ENCODE data around the gene ZNF367. TPM values are rescaled to one million over a fixed set of nuclear protein-coding genes. Genes with fewer than 3 reads are reported as not detected.
A peak's percentile ranks its signal among the peaks of the same experiment; 100 is the strongest.

Gene ZNF367
- total and polyA plus RNA-seq, 9 of the 15 experiments (the other 6 are each of a cell fraction or from before 2014, with no cell fraction given) = 2.7 to 14.4 (median 10.0) TPM

DNA sequence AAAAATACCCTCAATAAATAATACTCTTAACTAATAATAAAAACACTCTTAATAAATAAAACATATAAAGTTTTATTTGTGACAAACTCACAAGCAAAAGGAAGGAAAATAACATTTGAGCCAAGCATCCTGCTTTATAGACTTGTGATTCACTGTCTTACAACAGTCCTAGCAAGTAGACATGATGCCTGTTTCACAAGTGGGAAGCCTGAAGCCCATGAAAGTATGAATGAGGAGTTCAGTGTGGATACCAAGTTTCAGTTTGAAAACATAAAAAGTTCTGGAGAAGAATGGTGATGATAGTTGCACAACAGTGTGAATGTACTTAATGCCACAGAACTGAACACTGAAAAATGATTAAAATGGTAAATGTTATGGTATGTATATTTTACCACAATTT lies 42.7 kb upstream of the ZNF367 start:
- H3K9me3 ChIP-seq (replicated peaks; ENCODE audit: control insufficient read depth, insufficient read depth, low read depth, low read length) = no peaks in the 10 kb centered on the region
- no peak overlapping the region for H3K27ac ChIP-seq (ENCODE audit: extremely low read depth, low read depth, low read length)
- H3K4me3 ChIP-seq = no peak overlapping the region
- H3K27me3 ChIP-seq (ENCODE audit: control insufficient read depth in 2 of 2, insufficient read depth in 2 of 2, low read length in 2 of 2) = no peaks in the 10 kb centered on the region
- H3K79me2 ChIP-seq (ENCODE audit: control insufficient read depth, insufficient read depth, low read length) = no peaks in the 10 kb centered on the region
- H3K9me1 ChIP-seq (ENCODE audit: control insufficient read depth, insufficient read depth, low read length) = no peaks in the 10 kb centered on the region
- ChIA-PET CTCF (ENCODE audit: low intra/inter-chr PET ratio) (no interaction called here), POLR2A (no interaction called here)
- TF ChIP-seq ZNF23 (CRISPR knock-in tag; IDR thresholded peaks at IDR 0.05) = no peak
- TF ChIP-seq, protein P1, sequence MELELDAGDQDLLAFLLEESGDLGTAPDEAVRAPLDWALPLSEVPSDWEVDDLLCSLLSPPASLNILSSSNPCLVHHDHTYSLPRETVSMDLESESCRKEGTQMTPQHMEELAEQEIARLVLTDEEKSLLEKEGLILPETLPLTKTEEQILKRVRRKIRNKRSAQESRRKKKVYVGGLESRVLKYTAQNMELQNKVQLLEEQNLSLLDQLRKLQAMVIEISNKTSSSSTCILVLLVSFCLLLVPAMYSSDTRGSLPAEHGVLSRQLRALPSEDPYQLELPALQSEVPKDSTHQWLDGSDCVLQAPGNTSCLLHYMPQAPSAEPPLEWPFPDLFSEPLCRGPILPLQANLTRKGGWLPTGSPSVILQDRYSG (tag; conservative IDR thresholded peaks at IDR 0.05; ENCODE audit: low read depth) = no peak
- TF ChIP-seq CEBPB (tag; IDR thresholded peaks at IDR 0.05) = peak; percentile 24; the same call in 1 of the 2 replicates
- no peak for FAIRE-seq
- no peaks in the 10 kb centered on the region; a peak in 1 of 5 replicates for H3K4me1 ChIP-seq (replicated peaks in 1 of 2; ENCODE audit: control insufficient read depth in 2 of 2, insufficient read depth in 2 of 2, low read length in 2 of 2)
- no peak overlapping the region for H3K4me2 ChIP-seq (ENCODE audit: insufficient read depth, low read length)
- intact Hi-C loops (cut with micrococcal nuclease) (no loop called here), in situ Hi-C loops (cut with MboI) (no loop called here)
- no peaks in the 10 kb centered on the region for H4K20me1 ChIP-seq (replicated peaks; ENCODE audit: control insufficient read depth, insufficient read depth, low read length)
- DNase-seq (ENCODE audit: extremely low read depth in 1 of 4, low spot score in 3 of 4) = no peak
- no peak overlapping the region for H3K9ac ChIP-seq (ENCODE audit: insufficient read depth in 1 of 2, low read depth in 2 of 2, low read length in 2 of 2)
- no peak for ATAC-seq
- H2AFZ ChIP-seq (ENCODE audit: low read depth, low read length) = no peak overlapping the region
- BruUV-seq (replicated peaks) = no TSS peak
- H3K36me3 ChIP-seq (ENCODE audit: control insufficient read depth, insufficient read depth, low read length) = no peaks in the 10 kb centered on the region

DNA sequence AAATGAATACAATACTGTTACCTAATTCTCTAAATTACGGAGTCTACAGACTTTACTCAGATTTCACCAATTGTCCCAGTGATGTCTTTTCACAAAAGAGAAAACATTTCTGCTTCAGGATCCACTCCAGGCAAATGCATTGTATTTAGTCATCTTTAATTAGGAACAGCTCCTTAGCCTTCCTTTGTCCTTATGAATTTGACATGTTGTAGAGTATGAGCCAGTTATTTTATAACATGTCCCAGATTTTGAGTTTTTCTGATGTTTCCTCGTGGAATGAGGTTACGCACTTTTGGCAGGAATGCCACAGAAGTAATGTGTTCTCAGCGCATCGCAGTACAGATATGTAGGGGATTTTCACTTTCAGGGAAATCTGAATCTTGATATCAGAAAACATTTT lies 42.3 kb upstream of the ZNF367 start:
- in situ Hi-C loops (cut with MboI) = no loop called here
- H3K36me3 ChIP-seq (ENCODE audit: control insufficient read depth, insufficient read depth, low read length) = no peaks in the 10 kb centered on the region
- no peak overlapping the region for H3K27ac ChIP-seq (ENCODE audit: extremely low read depth, low read depth, low read length)
- WGBS (ENCODE audit: insufficient coverage, low coverage, missing lambda C conversion rate) = 68% methylated on average over 5 of the region's 5 CpGs
- no peak for FAIRE-seq
- DNase-seq (ENCODE audit: extremely low read depth in 1 of 4, low spot score in 3 of 4) = no peak
- ChIA-PET CTCF (ENCODE audit: low intra/inter-chr PET ratio) (no interaction called here), POLR2A (no interaction called here)
- no peaks in the 10 kb centered on the region for H3K79me2 ChIP-seq (ENCODE audit: control insufficient read depth, insufficient read depth, low read length)
- H3K9me1 ChIP-seq (ENCODE audit: control insufficient read depth, insufficient read depth, low read length) = no peaks in the 10 kb centered on the region
- no peak for ATAC-seq
- H3K4me3 ChIP-seq = no peak overlapping the region
- H3K27me3 ChIP-seq (ENCODE audit: control insufficient read depth in 2 of 2, insufficient read depth in 2 of 2, low read length in 2 of 2) = no peaks in the 10 kb centered on the region
- no peaks in the 10 kb centered on the region for H4K20me1 ChIP-seq (replicated peaks; ENCODE audit: control insufficient read depth, insufficient read depth, low read length)
- no peak overlapping the region for H3K9ac ChIP-seq (ENCODE audit: insufficient read depth in 1 of 2, low read depth in 2 of 2, low read length in 2 of 2)
- BruUV-seq (replicated peaks) = no TSS peak
- H2AFZ ChIP-seq (ENCODE audit: low read depth, low read length) = no peak overlapping the region
- H3K9me3 ChIP-seq (replicated peaks; ENCODE audit: control insufficient read depth, insufficient read depth, low read depth, low read length) = no peaks in the 10 kb centered on the region
- TF ChIP-seq, protein P2, sequence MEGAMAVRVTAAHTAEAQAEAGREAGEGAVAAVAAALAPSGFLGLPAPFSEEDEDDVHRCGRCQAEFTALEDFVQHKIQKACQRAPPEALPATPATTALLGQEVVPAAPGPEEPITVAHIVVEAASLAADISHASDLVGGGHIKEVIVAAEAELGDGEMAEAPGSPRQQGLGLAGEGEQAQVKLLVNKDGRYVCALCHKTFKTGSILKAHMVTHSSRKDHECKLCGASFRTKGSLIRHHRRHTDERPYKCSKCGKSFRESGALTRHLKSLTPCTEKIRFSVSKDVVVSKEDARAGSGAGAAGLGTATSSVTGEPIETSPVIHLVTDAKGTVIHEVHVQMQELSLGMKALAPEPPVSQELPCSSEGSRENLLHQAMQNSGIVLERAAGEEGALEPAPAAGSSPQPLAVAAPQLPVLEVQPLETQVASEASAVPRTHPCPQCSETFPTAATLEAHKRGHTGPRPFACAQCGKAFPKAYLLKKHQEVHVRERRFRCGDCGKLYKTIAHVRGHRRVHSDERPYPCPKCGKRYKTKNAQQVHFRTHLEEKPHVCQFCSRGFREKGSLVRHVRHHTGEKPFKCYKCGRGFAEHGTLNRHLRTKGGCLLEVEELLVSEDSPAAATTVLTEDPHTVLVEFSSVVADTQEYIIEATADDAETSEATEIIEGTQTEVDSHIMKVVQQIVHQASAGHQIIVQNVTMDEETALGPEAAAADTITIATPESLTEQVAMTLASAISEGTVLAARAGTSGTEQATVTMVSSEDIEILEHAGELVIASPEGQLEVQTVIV (CRISPR knock-in tag; IDR thresholded peaks at IDR 0.05; ENCODE audit: borderline replicate concordance) = no peak
- TF ChIP-seq, protein P3, sequence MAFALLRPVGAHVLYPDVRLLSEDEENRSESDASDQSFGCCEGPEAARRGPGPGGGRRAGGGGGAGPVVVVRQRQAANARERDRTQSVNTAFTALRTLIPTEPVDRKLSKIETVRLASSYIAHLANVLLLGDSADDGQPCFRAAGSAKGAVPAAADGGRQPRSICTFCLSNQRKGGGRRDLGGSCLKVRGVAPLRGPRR (CRISPR knock-in tag; IDR thresholded peaks at IDR 0.05) = no peak
- TF ChIP-seq JUNB (CRISPR knock-in tag; conservative IDR thresholded peaks at IDR 0.05) (no peak), MTA1 (IDR thresholded peaks at IDR 0.05; ENCODE audit: borderline replicate concordance) (no peak), RFX1 (IDR thresholded peaks at IDR 0.05) (no peak), ZNF197 (CRISPR knock-in tag; IDR thresholded peaks at IDR 0.05; ENCODE audit: low read depth) (no peak), TAF7 (tag; IDR thresholded peaks at IDR 0.05) (no peak)
- TF ChIP-seq, protein P4, sequence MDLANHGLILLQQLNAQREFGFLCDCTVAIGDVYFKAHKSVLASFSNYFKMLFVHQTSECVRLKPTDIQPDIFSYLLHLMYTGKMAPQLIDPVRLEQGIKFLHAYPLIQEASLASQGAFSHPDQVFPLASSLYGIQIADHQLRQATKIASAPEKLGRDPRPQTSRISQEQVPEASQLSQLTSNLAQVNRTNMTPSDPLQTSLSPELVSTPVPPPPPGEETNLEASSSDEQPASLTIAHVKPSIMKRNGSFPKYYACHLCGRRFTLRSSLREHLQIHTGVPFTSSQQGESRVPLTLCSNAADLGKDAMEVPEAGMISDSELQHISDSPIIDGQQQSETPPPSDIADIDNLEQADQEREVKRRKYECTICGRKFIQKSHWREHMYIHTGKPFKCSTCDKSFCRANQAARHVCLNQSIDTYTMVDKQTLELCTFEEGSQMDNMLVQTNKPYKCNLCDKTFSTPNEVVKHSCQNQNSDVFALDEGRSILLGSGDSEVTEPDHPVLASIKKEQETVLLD (IDR thresholded peaks at IDR 0.05) = no peak
- H3K4me2 ChIP-seq (ENCODE audit: insufficient read depth, low read length) = no peak overlapping the region
- no peaks in the 10 kb centered on the region; a peak in 1 of 5 replicates for H3K4me1 ChIP-seq (replicated peaks in 1 of 2; ENCODE audit: control insufficient read depth in 2 of 2, insufficient read depth in 2 of 2, low read length in 2 of 2)
- intact Hi-C loops (cut with micrococcal nuclease) = no loop called here

Measured in K562 (cell line).